Measurements from ENCODE around the gene TUBB4A.

DNA sequence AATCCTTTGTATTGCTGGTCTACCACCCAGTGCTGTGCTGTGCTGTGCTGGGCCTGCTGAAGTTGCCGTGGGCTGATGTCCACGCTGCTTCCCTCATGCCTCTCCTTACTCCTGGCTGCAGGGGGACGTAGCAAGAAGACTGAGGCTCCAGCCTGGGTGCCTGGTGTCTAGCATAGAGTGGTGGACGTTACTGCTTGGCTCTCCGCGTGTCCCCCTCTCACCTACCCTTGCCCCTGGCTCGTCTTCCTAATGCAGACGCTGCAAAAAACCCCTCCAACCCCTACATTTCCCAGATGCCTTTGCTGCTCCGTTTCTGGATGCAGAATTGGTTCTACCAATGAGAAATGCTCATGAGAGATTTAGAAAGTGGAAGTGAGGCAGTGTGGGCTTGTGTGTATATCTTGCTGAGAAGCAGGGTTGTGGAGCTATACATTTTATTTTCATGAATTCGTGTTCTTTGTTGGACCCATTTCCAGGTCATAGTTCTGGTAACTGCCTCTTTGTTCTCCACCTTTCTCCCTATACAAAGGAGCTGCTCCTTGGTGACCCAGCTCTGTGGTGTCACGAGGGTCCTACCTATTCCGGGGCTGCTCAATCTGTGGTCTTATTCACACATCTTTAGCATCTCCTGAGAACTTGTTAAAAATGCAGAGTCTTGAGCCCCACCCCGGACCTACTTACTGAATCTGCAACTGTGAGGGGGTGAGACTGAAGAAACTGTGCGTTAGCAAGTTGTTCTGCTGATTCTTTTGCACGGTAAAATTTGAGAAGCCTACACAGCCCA, 12.6 kb downstream of the TUBB4A start:
- TF ChIP-seq, protein P1, sequence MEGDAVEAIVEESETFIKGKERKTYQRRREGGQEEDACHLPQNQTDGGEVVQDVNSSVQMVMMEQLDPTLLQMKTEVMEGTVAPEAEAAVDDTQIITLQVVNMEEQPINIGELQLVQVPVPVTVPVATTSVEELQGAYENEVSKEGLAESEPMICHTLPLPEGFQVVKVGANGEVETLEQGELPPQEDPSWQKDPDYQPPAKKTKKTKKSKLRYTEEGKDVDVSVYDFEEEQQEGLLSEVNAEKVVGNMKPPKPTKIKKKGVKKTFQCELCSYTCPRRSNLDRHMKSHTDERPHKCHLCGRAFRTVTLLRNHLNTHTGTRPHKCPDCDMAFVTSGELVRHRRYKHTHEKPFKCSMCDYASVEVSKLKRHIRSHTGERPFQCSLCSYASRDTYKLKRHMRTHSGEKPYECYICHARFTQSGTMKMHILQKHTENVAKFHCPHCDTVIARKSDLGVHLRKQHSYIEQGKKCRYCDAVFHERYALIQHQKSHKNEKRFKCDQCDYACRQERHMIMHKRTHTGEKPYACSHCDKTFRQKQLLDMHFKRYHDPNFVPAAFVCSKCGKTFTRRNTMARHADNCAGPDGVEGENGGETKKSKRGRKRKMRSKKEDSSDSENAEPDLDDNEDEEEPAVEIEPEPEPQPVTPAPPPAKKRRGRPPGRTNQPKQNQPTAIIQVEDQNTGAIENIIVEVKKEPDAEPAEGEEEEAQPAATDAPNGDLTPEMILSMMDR (IDR thresholded peaks at IDR 0.05) = no peak
- no peak for TF ChIP-seq EP300 (IDR thresholded peaks at IDR 0.05)
